HCT116 (cell line): ENCODE results near the gene SOWAHC. TPM values are rescaled to one million over a fixed set of nuclear protein-coding genes. Genes with fewer than 3 reads are reported as not detected.

Source experiments
- ATAC-seq: fragments of 200-7000 bp; cut with Tn5 transposase; 2 replicates; pipeline ENCODE4 v1.9.1; 2020; ENCODE audit warnings: mild to moderate bottlenecking, moderate library complexity
- BruUV-seq: library from RNA; stranded (reverse); fragments of 400-500 nt; replicated peaks from 2 replicates; lab custom pipeline; 2021; lab: Mats Ljungman, UMichigan
- CTCF ChIA-PET: fragments of 300-600 bp; sonication (Branson Sonifier 250); formaldehyde crosslinking; loops from one replicate; lab custom pipeline; 2021; ENCODE audit warnings: antibody characterized with exemption; lab: Charles Lee
- POLR2A ChIA-PET: fragments of 300-600, 350-600 bp; sonication (Branson Sonifier 250); formaldehyde crosslinking; loops from one replicate; lab custom pipeline; 2021; ENCODE audit warnings: antibody characterized with exemption; lab: Charles Lee
- RAD21 ChIA-PET, 2 experiments: fragments of 300-600 bp; sonication (Branson Sonifier 250); formaldehyde crosslinking; loops; one replicate each; lab custom pipeline; 2023; ENCODE audit warnings: low total read pairs in 2 of 2; ENCODE audit not compliant: uncharacterized antibody in 2 of 2, unreplicated experiment in 2 of 2, low non-redundant PET in 1 of 2; lab: Charles Lee
- DNase-seq: peaks from one replicate; pipeline ENCODE4 v3.0.0-alpha.2; 2010; ENCODE audit warnings: low read depth, low spot score
- H2AFZ ChIP-seq: fragments of 200-600 bp; shearing (Covaris generic), sonication (generic); 2 replicates; pipeline ENCODE4 v1.6.1; 2017; ENCODE audit warnings: low read depth, mixed run types, mixed read lengths, antibody characterized with exemption, low read length; ENCODE audit not compliant: poor library complexity, severe bottlenecking
- H3K27ac ChIP-seq: 2 replicates; pipeline ENCODE4 v1.5.1; 2012; ENCODE audit warnings: low read depth, low read length
- H3K27me3 ChIP-seq: fragments of 200-600 bp; sonication (generic); 2 replicates; pipeline ENCODE4 v1.6.1; 2016; ENCODE audit warnings: mixed run types, low read length, mixed read lengths; ENCODE audit not compliant: insufficient read depth
- H3K36me3 ChIP-seq, 2 experiments: fragments of 200-500 bp in 1 of 2; fragments of 200-600 bp in 1 of 2; sonication (Bioruptor generic) in 1 of 2; sonication (generic) in 1 of 2; 2 replicates each; pipeline versions ENCODE4 v1.5.1 to v1.6.1; 2014 to 2016; ENCODE audit warnings: low read length in 2 of 2, inconsistent platforms in 1 of 2, mixed read lengths in 1 of 2, mixed run types in 1 of 2; ENCODE audit not compliant: insufficient read depth in 2 of 2, control insufficient read depth in 1 of 2
- H3K4me1 ChIP-seq, 2 experiments: fragments of 200-600 bp in 1 of 2; sonication (generic) in 1 of 2; 2 replicates each; pipeline versions ENCODE4 v1.5.1 to v1.6.1; 2012 to 2017; ENCODE audit warnings: low read length in 2 of 2, inconsistent platforms in 1 of 2, mild to moderate bottlenecking in 1 of 2, mixed read lengths in 1 of 2, mixed run types in 1 of 2, moderate library complexity in 1 of 2; ENCODE audit not compliant: insufficient read depth in 2 of 2, control insufficient read depth in 1 of 2
- H3K4me2 ChIP-seq: fragments of 200-600 bp; sonication (generic); 2 replicates; pipeline ENCODE4 v1.6.1; 2017; ENCODE audit warnings: mixed run types, low read length, mixed read lengths
- H3K4me3 ChIP-seq, 2 experiments: fragments of 200-600 bp in 1 of 2; sonication (generic) in 1 of 2; replicated peaks in 1 of 2; 2 replicates each; pipeline ENCODE4 v1.5.1; 2011 to 2016; ENCODE audit warnings: low read length in 2 of 2, control low read depth in 1 of 2, low read depth in 1 of 2, mild to moderate bottlenecking in 1 of 2, mixed read lengths in 1 of 2, mixed run types in 1 of 2
- H3K79me2 ChIP-seq: fragments of 200-600 bp; sonication (generic); 2 replicates; pipeline ENCODE4 v1.6.1; 2017; ENCODE audit warnings: mild to moderate bottlenecking, mixed run types, low read length, moderate library complexity, mixed read lengths; ENCODE audit not compliant: insufficient read depth
- H3K9ac ChIP-seq: fragments of 200-600 bp; sonication (generic); 2 replicates; pipeline ENCODE4 v1.6.1; 2016; ENCODE audit warnings: low read length, mixed read lengths
- H3K9me2 ChIP-seq: fragments of 200-600 bp; sonication (generic), shearing (Covaris generic); 2 replicates; pipeline ENCODE4 v1.6.1; 2017; ENCODE audit warnings: mixed run types, mild to moderate bottlenecking, moderate library complexity; ENCODE audit not compliant: insufficient read depth
- H3K9me3 ChIP-seq, 2 experiments: fragments of 200-500 bp in 1 of 2; fragments of 200-600 bp in 1 of 2; sonication (Bioruptor generic) in 1 of 2; sonication (generic) in 1 of 2; 2 replicates each; pipeline ENCODE4 v1.6.1; 2014 to 2017; ENCODE audit warnings: low read length in 2 of 2, mixed read lengths in 2 of 2, inconsistent platforms in 1 of 2, low read depth in 1 of 2, mild to moderate bottlenecking in 1 of 2, mixed run types in 1 of 2, moderate library complexity in 1 of 2; ENCODE audit not compliant: control insufficient read depth in 1 of 2, insufficient read depth in 1 of 2
- H4K20me1 ChIP-seq: fragments of 200-600 bp; sonication (generic), shearing (Covaris generic); 2 replicates; pipeline ENCODE4 v1.6.1; 2017; ENCODE audit warnings: mixed run types, mild to moderate bottlenecking, moderate library complexity; ENCODE audit not compliant: insufficient read depth
- CBX3 ChIP-seq: IDR thresholded peaks from 2 replicates; pipeline ENCODE4 v1.6.1; 2012; ENCODE audit warnings: low read depth
- CEBPB ChIP-seq: IDR thresholded peaks from 2 replicates; pipeline ENCODE4 v1.6.1; 2012; ENCODE audit warnings: low read depth
- CTCF ChIP-seq, 3 experiments: fragments of 200-600 bp in 1 of 3; sonication (generic) in 1 of 3; IDR thresholded peaks in 2 of 3; conservative IDR thresholded peaks in 1 of 3; 2 replicates each; pipeline ENCODE4 v1.5.1; 2012 to 2017; ENCODE audit warnings: low read depth in 2 of 3, low read length in 2 of 3, antibody characterized with exemption in 1 of 3, borderline replicate concordance in 1 of 3, control low read depth in 1 of 3, mild to moderate bottlenecking in 1 of 3, mixed read lengths in 1 of 3, mixed run types in 1 of 3, moderate library complexity in 1 of 3; ENCODE audit not compliant: insufficient read depth in 1 of 3
- EGR1 ChIP-seq: IDR thresholded peaks from 2 replicates; pipeline ENCODE4 v1.6.1; 2012; ENCODE audit warnings: low read depth
- ELF1 ChIP-seq: IDR thresholded peaks from 2 replicates; pipeline ENCODE4 v1.6.1; 2012; ENCODE audit warnings: low read depth, borderline replicate concordance
- EZH2 ChIP-seq: fragments of 200-600 bp; sonication (generic); IDR thresholded peaks from 2 replicates; pipeline ENCODE4 v1.6.1; 2017; ENCODE audit warnings: antibody characterized with exemption, mixed run types
- FOSL1 ChIP-seq: IDR thresholded peaks from 2 replicates; pipeline ENCODE4 v1.6.1; 2012; ENCODE audit warnings: low read depth
- MAX ChIP-seq: IDR thresholded peaks from 2 replicates; pipeline ENCODE4 v1.6.1; 2012
- POLR2A ChIP-seq: IDR thresholded peaks from 2 replicates; pipeline ENCODE4 v1.7.0; 2011; ENCODE audit warnings: borderline replicate concordance; ENCODE audit not compliant: insufficient read depth, insufficient read length; ENCODE audit errors: extremely low read depth
- RAD21 ChIP-seq: IDR thresholded peaks from 2 replicates; pipeline ENCODE4 v1.6.1; 2012; ENCODE audit warnings: low read depth, mild to moderate bottlenecking
- REST ChIP-seq: IDR thresholded peaks from 2 replicates; pipeline ENCODE4 v1.6.1; 2012; ENCODE audit warnings: low read depth
- SIN3A ChIP-seq: IDR thresholded peaks from 2 replicates; pipeline ENCODE4 v1.6.1; 2012; ENCODE audit warnings: low read depth
- SP1 ChIP-seq: IDR thresholded peaks from 2 replicates; pipeline ENCODE4 v1.6.1; 2012; ENCODE audit warnings: low read depth
- SRF ChIP-seq: IDR thresholded peaks from 2 replicates; pipeline ENCODE4 v1.6.1; 2012; ENCODE audit warnings: low read depth
- TCF7L2 ChIP-seq: IDR thresholded peaks from 2 replicates; pipeline ENCODE4 v1.7.0; 2011; ENCODE audit warnings: borderline replicate concordance, inconsistent platforms; ENCODE audit not compliant: insufficient read depth, insufficient read length; ENCODE audit errors: extremely low read depth
- YY1 ChIP-seq: IDR thresholded peaks from 2 replicates; pipeline ENCODE4 v1.6.1; 2011; ENCODE audit warnings: low read length, low read depth, moderate library complexity, mild to moderate bottlenecking; ENCODE audit not compliant: insufficient replicate concordance; ENCODE audit errors: extremely low read depth
- ZBTB33 ChIP-seq: IDR thresholded peaks from 2 replicates; pipeline ENCODE4 v1.6.1; 2011; ENCODE audit warnings: mild to moderate bottlenecking, low read length, moderate library complexity; ENCODE audit not compliant: insufficient replicate concordance; ENCODE audit errors: extremely low read depth
- ZFX ChIP-seq: fragments of 450-650 bp; IDR thresholded peaks from 2 replicates; pipeline ENCODE4 v1.6.1; 2017
- ZNF274 ChIP-seq: fragments of 200-500 bp; sonication (Bioruptor generic); IDR thresholded peaks from 2 replicates; pipeline ENCODE4 v1.6.1; 2014; ENCODE audit warnings: mild to moderate bottlenecking, low read depth, low read length, inconsistent platforms
- intact Hi-C: fragments of 100-400 bp; cut with micrococcal nuclease; formaldehyde crosslinking; loops from 2 replicates; pipeline ENCODE4 v1.10.0; 2022
- total RNA-seq: library from RNA; stranded (reverse); gene quantifications from one replicate; pipeline ENCODE4 v1.2.1, GENCODE V29; 2021; ENCODE audit not compliant: unreplicated experiment
- TF ChIP-seq, protein P1 (sequence below): IDR thresholded peaks from 2 replicates; pipeline ENCODE4 v1.6.1; 2012

Gene SOWAHC
- total RNA-seq, 1 experiment from 2014 or later, result 16.6 TPM

GRCh38 chr2:109638795-109639194 lies 24.6 kb downstream of the SOWAHC start:
- H3K36me3 ChIP-seq, result no peaks in the 10 kb centered on the region
- no TSS peak for BruUV-seq
- ATAC-seq, result no peak

More at GRCh38 chr2:109638795-109639194, 24.6 kb downstream of the SOWAHC start:
- no peak for TF ChIP-seq SP1
- TF ChIP-seq ELF1, result no peak
- no peak for TF ChIP-seq RAD21
- TF ChIP-seq ZBTB33, result no peak
- no peak for TF ChIP-seq CTCF (IDR thresholded peaks at IDR 0.05 in 2 of 3, conservative IDR thresholded peaks at IDR 0.05 in 1 of 3; ENCODE audit: borderline replicate concordance in 1 of 3, insufficient read depth in 1 of 3, low read depth in 2 of 3, low read length in 2 of 3)
- no peak for TF ChIP-seq ZNF274
- TF ChIP-seq MAX, result no peak
- TF ChIP-seq, protein P1, sequence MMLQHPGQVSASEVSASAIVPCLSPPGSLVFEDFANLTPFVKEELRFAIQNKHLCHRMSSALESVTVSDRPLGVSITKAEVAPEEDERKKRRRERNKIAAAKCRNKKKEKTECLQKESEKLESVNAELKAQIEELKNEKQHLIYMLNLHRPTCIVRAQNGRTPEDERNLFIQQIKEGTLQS, result no peak
- no peak for TF ChIP-seq TCF7L2
- no peak for TF ChIP-seq POLR2A
- no peak for TF ChIP-seq FOSL1
- TF ChIP-seq EZH2, result no peak
- no peak for TF ChIP-seq SRF
- TF ChIP-seq ZFX, result no peak
- no peak for TF ChIP-seq EGR1
- TF ChIP-seq REST, result no peak
- no peak for TF ChIP-seq CEBPB
- no peak for TF ChIP-seq SIN3A
- TF ChIP-seq CBX3, result no peak
- no peak for TF ChIP-seq YY1
- ChIA-PET RAD21 (no interaction called here), CTCF (no interaction called here), POLR2A (interaction anchor here (0.7 kb wide), 1 partner anchor 23 kb away, joined by 3 read pairs; no protein-coding TSS in a partner anchor)
- Histone ChIP-seq H2AFZ (no peak overlapping the region), H3K27ac (no peak overlapping the region), H3K4me2 (no peak overlapping the region), H4K20me1 (no peaks in the 10 kb centered on the region), H3K79me2 (no peaks in the 10 kb centered on the region), H3K9ac (no peak overlapping the region), H3K9me3 (no peaks in the 10 kb centered on the region), H3K4me3 (no peak overlapping the region), H3K27me3 (no peaks in the 10 kb centered on the region), H3K4me1 (0 out of 4 replicates have a peak, but pooled peaks cover 0 to 3% of the 10 kb centered on the region in 2 experiments), H3K9me2 (no peaks in the 10 kb centered on the region)
- intact Hi-C loops, result no loop called here
- DNase-seq, result no peak
